Activated CD4-positive, alpha-beta T cell treated with anti-CD3 and anti-CD28 coated beads, Interleukin-2, Interleukin-4, amounts not matched to agents 100 ng/mL and 50 ng/mL, durations not matched to agents 16 hours and 8 hours (primary cell): Measurements from ENCODE around the gene CLBA1.

Source experiments
- DNase-seq: peaks from one replicate; pipeline ENCODE4 v3.0.0-alpha.2; 2020; ENCODE audit warnings: low spot score

Gene CLBA1

DNA sequence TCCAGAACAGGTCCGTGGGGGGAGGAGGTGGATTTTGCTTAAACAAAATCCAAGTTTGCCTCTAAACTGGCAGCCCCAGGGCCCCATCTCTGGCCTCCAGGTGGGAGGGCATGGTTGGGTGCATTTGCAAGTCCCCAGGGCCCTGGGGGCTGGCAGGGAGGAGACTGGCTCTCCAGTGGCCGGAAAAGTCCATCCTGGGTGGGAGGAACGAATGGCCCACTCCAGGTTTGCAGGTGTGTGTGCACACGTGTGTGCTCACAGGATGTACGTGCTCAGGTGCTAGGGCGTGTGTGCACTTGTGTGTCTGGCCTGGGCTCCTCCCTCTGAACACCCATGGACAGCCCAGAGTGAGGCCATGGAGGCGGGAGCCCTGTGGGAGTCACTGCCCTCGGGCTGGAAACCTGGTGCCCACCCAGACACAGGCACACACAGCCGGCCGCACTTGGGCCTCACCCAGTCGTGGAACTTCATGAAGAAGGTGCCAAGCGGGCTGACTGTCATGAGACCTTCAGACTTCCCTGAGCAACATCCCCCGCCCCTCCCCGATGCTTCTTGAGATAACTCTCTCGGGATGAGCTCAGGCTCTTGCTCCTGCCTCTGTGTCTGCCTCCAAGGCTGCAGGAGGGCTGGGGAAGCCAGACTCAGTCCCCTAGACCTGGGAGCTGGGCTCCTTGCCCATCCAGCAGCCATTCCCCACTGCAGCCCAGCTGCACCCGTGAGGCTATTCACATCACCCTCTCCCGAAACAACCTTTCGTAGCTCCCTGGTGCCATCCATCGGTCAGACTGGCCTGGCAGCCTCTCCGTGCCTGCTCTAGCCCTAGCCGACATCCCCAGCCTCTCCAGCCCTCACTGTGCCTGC lies 16.8 kb upstream of the CLBA1 start:
- no peak for DNase-seq

DNA sequence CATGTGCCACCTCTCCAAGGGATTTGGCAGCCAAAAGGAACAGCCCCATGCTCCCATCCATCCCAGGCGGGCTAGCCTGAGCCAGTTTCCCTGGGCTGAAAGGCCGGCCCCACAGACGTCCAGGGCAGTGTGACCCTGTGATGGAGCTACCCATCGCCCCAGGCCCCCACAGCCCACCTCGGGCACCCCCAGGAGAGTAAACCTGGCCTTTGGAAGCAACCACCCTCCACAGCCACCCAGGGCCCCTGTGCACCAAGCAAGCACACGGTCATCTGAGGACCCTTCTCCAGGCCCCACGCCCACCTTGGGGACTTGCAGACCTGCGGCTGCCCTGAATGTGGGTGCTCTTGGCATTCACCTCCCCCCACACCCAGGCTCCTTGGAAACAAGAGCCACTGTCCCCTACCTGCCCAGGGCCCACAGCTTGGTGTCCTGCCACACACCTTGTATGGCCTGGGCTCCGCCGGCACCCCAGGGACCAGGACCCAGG lies 15.8 kb upstream of the CLBA1 start:
- DNase-seq: no peak

DNA sequence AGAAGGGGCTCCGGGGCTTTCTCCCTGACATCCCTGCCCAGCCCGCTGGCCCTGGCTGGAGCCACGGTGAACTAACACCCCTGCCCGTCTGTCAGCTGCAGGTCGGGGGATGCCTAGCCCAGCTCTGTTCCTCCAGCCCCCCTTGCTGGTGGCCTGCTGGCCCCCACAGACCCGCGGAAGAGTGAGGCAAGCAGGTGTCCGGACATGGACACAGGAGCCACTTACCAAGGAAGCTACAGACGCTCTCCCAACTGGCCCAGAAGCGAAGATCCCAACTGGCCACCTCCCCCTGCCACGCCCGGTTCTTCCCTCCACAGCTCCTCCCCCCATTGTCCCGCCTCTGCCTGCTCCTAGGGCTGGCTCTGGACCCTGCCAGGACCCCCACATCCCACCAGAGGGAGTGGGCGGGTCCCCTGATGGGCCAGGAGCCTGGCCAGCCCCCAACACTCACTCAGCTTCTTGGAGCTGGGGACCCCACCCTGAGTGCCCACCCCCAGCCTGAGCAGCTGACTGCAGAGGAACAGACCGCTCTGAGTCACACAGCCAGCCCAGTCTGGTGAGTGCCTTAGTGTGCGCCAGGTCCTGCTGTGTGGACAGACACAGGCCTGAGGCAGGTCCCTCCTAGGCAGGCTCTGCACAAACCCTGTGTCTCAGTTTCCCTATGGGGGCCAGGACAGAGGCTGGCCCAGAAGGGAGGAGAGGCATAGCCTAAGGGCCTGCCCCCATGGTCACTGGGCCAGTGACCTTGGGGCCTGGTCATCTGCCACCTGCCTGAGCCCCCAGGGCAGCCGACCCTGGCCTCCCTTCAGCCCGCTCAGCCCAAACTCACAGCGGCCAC lies 15.1 kb upstream of the CLBA1 start:
- no peak for DNase-seq

DNA sequence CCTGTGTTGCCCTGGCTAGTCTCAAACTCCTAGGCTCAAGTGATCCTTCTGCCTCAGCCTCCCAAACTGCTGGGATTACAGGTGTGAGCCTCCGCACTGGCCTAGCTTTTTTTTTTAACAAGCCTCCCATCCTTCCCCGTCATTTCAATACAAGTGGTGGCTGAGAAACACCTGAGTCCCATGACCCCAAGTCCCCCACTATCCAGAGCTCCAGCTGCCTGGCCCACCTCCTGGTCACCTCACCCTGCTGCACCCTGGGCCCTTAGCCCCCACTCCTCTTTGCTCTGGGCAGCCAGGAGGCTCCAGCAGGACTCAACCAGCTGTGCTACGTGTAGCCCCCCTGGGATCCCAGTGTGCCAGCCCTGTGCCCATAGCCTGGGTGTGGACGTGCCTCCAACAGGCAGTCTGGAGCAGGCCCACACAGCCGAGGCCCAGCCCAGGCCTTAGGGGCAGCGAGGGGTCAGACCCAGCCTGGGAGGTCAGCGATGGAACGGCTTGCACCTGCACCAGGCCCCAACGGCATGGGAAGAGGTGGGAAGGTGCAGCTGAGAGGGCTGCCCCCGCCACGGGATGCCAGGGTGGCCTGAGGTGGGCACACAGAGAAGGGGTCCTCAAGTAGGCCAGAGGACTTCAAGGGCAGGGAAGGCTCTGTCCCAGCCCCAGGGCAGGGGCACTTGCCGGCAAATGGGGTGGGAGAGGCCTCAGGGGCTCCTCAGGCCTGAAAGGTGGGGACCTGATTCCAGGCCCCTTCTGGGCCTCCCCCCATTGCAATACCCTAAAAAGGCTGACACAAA lies 13.9 kb upstream of the CLBA1 start:
- no peak for DNase-seq

DNA sequence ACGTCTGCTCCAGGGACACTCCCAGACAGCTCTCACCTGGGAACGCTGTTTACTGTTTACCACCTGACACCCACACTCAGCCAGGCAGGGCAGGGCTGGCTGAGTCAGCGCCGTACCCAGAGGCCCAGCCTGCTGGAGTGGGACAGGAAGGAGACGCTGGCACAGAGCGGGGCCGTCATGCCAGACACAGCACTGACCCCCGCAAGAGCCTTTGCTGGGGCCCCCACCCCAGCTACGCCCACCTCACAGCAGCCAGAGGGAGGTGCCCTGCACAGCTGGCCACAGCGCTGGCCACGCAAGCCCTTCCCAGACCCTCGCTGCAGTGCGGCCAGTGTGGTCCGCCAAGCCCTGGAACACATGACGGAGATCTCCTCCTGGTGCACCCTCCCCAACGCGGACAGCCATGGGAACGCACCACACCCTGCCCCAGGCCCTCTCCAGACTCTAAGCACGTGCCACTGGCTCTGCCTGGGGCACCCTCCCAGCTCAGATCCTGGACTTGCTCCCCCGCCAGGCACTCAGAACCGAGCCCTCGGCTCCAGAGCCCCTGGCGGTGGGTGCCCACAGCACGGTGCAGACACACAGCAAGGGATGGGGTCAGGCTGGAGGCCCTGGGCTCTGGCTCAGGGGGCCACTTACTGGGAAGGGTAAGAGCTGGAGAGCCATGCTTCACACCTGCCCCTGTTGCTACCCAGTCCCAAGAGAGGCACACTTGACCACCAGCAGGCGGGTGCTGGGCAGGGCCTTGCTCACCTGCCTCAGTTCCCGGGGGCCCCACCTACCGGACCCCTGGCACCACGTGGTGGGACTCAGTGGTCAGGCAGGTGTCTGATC lies 13.1 kb upstream of the CLBA1 start:
- no peak for DNase-seq

DNA sequence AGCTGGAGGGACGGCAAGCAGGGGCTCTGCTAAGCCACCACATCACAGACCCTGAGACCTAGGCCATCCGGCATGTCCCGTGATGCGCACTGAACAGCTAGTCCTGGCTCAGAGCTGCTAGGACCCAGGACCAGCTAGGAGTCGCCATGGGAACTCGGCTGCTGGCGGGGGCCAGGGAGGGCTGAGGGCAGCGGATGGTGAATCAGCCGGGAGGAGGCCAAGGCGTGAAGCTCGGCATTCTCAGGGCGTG lies 12.5 kb upstream of the CLBA1 start:
- no peak for DNase-seq

DNA sequence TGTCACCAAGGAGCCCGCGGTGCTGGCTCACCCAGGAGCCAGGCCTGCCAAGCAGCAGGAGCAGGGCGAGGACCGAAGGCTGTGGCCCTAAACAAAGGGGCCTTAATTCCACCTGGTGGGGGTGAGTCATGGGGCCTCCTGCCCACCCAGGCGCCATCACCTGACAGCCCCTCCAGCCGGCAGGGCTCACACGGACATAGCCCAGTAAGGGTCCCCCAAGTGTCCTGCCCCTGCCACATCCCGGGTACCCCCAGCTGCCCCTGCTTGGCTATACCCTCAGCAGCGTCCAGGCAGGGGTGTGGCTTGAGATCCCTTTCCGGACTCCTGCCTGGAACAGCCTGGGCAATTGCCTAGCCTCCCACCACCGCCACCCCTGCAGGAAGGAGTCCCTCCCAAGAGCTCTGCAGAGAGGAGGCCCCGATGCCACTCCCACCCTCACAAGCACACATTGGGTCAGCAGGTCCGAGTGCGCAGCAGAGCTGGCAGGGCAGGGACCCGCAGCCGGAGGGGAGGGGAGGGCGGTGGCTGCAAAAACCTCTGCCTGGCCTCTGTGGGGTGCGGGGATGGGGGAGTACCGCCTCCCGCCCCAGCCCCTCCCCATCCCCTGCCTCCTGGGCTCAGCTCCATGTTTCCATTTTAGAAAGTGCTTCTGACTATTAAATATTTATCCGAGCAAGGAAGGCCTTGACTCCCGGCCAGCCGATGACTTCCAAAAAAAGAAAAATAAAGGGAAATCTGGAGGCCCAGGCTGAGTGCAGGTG lies 12.0 kb upstream of the CLBA1 start:
- no peak for DNase-seq

DNA sequence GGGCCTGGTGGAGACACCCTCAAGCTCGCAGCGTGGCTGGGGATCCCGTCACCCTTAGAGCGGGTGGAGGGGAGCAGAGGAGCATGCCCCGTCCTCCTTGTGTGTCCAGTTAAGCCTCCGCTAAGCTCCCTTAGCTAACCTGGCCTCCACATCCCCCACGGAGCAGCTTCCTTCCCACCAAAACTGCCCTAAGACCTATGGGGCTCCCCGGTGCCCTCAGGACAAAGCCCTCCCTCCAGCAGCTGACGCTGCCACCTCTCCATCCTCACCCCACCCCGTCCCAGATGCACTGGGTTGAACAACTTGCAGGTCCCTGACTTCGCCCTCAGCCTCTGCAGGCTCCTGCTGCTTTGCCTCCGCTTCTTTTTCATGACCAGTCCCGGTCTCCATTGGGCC lies 11.4 kb upstream of the CLBA1 start:
- no peak for DNase-seq

DNA sequence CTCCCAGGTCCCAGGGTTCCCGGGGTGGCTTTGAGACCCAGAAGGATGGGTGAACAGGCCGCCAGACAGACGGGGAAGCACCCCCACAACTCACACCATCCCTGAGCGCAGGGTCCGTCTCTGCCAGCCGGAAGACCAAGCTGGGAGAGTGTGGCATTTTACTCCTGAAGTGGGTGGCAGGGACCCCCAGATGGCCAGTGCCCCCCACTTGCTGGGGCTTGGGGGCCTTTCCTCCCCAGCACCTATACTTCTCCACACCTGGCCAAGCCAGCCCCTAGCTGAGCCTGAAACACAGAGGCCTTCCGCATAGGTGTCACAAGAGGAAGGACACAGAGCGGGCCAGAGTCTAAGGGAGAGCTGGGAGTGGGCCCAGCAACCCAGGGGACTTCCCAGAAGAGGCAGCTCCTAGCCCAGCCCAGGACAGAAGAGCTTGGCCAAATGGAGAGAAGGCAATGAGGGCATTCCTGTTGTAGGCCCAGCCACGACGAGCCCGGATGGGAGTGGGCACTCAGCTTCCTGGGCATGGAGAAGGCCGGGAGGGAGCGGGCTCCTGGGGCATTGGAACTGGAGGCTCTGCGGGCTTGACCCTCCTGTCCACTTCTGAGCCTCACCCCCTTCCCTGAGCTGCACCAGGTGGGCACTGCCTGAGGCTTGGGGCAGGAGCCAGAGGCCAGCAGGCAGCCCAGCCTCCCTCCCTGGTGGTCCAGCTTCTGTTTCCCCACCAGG lies 10.8 kb upstream of the CLBA1 start:
- no peak for DNase-seq

DNA sequence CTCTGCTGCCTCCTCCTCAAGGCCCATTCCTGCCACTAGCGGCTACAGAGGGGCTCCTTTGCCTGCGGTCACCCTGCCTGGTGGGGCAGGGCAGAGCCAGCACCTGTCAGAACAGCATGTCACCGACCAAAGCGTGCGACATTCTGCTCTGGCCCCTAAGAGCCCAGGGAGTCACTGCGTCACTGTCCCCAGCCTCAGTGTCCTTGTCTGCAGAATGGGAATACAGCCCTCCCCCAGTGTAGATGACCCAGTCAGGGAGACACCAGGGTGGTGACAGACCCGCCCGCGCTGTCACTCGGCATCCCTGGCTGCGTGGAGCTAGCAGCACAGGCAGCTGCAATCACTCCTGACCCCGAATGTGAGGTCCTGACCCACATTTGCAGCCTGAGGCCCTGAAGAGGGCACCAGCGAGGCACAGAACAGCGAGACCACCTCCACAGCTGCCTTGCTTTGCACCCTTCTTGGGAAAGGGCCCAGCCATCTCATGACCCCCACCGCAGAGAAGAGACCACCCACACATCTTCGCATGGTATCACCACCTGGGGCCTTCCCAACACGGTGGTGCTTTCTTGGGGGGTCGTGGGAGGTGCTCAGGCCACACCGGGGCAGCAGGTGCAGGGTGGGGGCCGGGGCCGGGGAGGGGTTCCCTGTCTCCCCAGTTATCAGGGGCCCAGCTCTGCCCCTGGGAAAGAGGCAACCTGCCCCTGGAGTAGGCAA lies 9.9 kb upstream of the CLBA1 start:
- DNase-seq: peak; percentile 25

DNA sequence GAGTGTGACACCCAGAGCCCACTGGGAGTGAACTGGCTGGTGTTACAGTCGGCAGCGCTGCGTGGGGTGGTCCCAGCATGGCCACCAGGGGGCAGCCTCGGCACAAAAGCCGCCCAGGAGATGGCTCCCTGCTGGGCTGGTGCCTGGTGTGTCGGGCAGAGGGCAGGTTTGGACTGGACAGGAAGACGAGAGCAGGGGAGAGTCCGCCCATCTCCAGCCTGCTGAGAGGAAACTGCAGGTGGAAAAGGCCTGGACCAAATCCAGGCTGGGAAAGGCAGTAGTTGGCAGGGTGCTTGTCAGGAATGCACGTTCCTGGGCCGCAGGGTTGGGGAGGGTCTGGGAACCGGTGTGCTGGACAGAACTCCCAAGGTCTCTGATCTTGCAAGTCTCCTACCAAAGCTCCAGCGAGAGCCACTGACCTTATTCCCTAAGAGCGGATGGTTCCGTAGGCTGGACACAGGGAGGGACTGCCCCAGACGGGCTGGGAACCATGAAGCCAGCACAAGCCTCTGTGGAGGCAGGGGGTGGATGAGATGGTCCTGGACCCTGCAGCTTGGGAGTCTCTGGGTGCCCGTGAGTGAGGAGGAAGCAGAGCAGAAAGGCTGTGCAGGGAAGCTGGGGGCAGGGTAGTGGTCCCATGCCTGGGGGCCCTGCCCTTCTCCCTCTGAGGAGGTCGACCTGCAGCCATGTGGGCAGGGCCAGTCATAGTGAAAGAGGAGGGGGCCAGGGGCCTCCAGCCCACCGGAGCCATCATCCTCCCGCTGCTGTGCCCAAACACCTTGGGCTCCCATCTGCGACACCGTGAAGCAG lies 9.2 kb upstream of the CLBA1 start:
- DNase-seq: peak; percentile 88

DNA sequence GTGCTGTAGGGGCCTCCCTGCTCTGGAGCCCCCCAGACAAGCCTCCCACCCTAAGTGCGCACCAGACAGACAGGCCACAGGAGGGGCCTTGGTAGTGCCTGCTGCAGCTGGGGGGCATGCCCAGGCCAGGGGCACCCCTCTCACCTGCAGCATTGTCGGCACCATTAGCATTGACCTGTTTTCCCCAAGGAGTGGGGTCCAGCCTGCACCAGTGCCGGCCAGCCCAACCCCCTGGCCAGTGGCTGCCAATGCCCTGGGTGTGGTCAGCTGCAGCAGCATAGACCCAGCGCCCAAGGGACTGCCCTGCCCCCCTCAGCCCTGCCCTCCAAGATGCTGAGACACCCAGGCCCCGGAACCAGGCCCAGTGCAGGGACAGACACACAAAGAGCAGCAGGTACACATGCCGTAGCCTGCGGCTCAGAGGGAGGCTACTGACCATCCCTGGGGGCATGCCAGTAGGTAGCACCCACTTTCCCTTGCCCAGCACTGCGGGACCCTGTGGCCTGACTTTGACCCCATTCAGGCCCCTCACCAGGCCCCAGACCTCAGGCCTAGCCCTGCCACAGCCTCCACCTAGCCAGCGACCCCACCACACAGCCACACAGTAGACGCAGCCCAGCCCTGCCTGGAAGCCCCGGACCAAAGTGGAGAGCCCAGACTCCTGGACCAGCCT lies 8.4 kb upstream of the CLBA1 start:
- DNase-seq: no peak

DNA sequence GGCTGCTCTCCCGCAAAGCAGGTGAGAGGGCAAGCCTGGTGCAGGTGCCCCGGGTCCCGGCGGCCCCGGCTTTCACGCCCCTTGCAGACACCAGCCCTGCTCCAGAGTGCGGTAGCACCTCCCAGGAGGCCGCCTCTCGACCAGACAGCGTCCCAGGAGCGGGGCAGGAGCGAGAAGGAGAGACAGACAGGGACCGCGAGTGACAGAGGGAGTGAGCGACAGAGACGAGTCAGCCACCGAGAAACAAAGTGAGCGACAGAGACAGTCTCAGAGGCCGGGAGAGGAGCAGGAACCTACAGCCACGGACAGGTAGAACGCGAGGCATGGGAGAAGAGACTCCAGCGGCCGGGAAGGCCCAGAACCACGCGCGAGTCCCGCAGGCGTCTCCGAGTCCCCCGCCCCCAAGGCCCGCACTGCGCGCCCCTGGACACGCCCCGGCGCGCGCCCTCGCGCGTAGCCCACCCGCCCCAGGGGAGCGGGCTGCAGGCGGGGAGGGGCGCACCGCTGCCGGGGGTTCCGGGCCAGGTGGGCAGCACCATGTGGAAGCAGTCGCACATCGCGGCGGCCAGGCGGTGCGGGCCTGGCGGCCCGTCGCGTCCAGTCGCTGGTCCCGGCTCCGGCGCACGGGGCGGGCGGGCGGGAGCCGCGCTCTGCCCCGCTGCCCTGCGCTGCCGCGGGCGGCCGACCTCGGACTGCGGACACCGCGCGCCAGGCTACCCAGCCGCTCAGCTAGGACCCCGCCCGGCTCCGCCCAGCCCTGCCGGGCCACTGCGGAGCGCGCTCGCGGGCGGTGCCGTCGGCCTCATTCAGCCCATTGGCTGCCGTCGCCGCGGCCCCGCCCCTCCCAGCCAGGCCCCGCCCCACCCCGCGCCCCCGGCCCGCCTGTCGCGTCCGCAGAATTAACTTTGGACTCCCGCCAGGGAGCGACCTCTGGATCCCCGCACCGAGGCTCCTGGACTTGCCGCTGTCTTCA lies 7.6 kb upstream of the CLBA1 start, which contains the start of gene AHNAK2:
Gene AHNAK2 (minus strand): TSS at position 694 of the 973 bp plus-strand sequence. CDS start 137 bp downstream, at position 557.
- DNase-seq: peak; percentile 45

DNA sequence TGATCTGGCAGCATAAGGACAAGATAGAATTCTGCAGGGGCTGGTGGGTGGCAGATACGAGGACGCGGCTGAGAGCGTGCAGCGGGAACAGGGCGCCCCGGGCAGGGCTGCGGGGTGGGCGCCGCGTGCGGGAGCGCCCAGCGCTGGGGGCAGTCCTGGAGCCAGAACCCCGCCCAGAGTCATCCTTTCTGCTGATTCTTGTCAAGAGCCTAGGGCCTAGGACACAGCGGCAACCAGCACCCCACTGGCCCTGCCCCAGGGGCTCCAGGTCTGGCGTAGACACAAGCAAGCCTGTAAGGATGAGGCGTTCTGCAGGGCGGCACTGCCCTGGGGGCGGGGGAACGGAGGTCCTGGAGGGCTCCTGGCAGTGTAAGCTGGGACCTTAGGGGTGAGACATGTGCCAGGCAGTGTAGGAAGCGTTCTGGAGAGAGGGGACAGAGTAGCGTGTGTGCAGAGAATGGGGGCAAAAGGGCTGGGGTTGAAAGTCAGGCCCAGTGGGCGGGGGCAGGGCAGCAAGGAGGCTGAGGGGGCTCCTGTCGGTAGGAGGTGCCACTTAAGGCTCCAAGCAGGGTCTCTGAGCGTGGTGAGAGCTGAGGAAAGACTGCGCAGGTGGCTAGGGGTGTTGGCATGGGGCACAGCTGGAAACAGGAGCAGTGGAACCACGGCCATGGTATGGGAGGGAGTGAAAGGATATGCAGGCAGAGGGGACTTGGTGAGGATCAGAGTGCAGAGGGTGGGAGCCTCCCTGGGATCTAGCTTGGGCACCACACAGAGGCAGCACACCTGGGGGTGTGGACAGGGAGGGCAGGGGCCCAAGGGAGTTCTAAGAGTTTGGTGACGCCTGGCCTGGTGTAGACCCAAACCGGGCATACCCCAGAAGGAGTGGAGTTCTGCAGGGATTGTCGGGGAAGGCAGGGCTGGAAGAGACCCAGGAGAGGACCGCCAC lies 6.6 kb upstream of the CLBA1 start:
- no peak for DNase-seq

DNA sequence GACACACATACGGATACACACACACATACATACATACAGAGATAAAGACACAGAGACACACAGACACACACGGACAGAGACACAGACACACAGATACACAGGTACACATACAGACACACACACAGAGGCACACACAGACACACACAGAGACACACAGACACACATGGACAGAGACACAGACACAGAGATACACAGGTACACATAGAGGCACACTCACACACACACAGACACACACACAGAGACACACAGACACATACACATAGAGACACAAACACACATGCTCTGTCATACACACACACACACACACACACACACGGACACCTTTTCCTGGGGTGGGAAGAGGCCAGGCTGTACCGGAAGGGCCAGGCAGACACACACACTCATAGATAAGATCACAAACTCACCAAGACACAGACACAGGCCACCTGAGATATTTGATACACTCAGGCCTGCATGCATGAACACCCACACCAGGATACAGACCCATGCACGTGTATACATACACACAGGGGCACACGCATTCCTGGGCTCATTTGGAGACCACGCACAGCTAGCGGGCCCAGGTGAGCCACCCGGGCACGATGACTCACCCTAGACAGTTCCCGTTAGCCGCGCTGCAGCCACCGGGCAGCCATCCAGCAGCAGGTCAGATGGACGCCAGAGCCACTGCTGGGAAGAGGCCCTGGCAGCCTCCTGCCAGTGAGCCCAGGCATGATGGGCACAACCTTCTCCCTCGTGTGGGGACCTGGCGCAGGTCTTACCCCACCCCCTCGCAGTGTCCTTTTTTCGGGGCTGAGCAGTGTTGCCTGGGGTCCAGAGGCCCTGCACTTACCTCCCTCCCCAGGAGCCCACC lies 5.6 kb upstream of the CLBA1 start:
- DNase-seq: no peak
